ENCODE measurements around the gene MACROH2A1.

Gene MACROH2A1

DNA sequence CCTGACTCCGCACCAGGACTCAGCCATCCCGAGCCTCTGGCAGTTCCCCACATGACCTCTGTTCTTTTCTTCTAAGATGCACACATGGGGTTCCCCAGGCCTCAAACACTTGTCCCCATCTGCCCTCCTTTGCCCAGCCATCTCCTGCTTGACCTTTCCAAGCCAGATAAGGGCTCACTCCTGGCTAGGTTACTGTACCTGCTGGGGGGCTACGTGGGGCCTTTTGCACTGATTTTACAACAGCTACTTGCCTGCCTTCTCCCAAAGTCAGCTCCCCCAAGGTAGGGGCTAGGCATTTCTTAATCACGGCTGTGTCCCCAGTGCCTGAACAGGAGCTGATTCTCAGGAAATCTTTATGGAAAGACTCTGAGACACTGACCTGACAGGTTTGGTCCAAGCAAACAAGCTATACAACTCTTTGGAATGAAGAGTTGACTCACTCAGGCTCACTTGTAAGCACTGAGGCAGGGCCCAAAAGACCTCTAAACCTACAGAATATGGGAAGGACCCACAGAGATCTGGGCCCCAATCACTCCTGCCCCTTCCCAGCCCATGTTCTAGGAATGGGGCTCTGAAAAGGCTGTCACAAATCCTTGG lies 2.5 kb downstream of the MACROH2A1 start:
- no peak for DNase-seq

DNA sequence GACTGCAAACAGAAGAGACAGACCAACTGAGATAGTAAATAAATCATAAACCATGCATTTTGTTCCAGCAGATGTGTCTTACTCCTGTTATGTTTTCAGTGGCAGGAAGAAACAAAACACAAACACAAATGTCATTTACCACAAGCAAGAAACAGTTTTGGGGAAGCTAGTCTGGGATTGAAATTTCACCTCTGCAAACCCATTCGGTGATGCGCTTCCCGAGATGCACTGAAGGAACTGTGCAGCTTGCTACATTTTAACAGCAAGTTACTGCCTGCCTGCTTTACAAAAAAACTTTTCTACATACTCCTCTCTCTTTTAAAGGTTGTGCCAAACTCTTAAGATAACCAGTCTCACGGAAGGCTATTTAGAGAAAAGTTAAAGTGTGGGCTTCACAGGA lies 3.2 kb downstream of the MACROH2A1 start:
- no peak for DNase-seq

GRCh38 chr5:135395451-135395850 lies 3.6 kb downstream of the MACROH2A1 start:
- no peak for DNase-seq

- no peak for DNase-seq
Observed at GRCh38 chr5:135394095-135394494, 4.9 kb downstream of the MACROH2A1 start.

GRCh38 chr5:135393691-135394090 lies 5.3 kb downstream of the MACROH2A1 start:
- no peak for DNase-seq

GRCh38 chr5:135393229-135393628 lies 5.8 kb downstream of the MACROH2A1 start:
- no peak for DNase-seq

- DNase-seq = peak; percentile 47
Observed at GRCh38 chr5:135392256-135392655, 6.8 kb downstream of the MACROH2A1 start.

- no peak for DNase-seq
Observed at GRCh38 chr5:135391869-135392255, 7.2 kb downstream of the MACROH2A1 start.

GRCh38 chr5:135391116-135391868 lies 7.7 kb downstream of the MACROH2A1 start:
- DNase-seq = peak; percentile 75

DNA sequence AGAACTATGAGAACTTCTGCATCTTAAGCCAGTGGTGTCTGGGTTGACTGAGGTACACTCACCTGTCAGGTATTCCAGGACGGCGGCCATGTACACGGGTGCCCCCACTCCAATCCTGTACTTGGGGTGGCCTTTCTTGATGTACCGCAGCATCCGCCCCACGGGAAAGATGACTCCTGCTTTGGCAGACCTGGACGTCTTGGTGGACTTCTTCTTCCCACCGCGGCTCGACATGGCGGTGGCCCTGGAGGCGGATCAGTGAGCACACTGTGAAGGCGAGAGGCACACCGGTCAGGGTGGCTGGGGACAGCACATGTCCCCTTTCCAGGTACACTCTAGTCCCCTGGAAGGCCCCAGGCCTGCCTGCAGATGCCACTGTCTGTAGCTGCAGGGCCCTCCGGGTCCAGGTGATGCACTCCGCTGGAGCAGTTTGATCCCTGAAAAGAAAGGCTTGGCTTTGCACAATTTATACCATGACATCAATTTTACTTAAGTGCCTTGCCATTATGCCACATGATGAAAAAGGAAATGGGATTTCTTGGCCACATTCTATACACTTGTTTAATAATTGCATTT lies 10.1 kb downstream of the MACROH2A1 start:
- no peak for DNase-seq

GRCh38 chr5:135387629-135387960 lies 11.4 kb downstream of the MACROH2A1 start:
- DNase-seq = no peak

DNA sequence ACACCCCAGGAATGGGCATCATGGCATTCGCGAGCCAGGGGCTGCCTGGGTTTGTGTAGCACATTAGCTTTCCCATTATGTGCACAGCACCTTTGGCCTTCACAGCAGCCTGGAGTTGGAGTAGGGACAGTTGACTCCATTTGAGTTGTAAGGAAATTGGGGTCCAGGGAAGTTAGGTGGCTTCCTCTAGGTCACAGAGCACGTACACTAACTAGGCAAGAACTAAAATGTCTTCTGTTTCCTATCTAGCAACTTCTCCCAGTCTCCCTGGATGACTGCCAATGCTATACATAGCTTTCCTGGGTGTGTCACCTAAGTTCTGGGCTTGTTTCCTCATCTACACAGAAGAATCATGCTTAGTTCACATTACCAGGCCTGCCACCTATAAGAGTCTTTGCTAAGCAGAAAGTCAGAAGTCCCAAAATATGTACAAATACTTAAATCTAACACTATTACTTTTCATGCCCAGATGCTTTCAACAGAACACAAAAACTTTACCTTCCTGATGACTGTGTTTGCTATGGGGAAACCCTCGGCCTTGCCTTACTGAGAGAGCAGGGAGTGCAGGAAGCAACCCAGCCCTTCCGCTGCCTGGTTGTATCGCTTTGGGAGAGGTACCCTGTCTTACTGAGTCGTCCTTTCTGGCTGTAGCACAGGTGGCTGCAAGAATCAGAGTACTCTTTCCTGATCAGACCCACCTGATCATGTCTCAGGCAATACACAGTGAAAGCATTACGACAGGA lies 12.0 kb downstream of the MACROH2A1 start:
- peak; percentile 85 for DNase-seq

- peak; percentile 26 for DNase-seq
Observed at GRCh38 chr5:135386096-135386495, 12.9 kb downstream of the MACROH2A1 start.

DNA sequence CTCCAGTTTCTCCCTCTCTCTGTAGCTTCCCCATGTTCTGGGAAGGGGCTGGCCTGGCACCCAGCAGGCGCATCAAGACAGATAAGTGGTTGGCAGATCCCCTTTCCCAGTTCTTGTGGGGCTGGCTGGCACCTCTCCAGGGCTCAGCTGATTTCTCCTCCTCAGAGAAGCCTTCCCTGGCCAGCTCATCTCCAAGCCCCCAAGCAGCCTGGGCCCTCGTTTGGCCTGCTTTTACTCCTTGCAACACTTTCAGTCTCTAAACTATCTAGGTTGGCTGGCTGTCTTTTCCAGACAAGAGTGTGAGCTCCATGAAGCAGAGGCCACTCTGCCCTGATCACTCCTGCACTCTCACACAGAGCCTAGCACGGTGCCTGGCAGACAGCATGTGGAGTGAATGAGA lies 13.5 kb downstream of the MACROH2A1 start:
- DNase-seq = no peak

GRCh38 chr5:135384898-135385297 lies 14.1 kb downstream of the MACROH2A1 start:
- DNase-seq = no peak

GRCh38 chr5:135383803-135384495 lies 15.1 kb downstream of the MACROH2A1 start:
- DNase-seq = no peak

DNA sequence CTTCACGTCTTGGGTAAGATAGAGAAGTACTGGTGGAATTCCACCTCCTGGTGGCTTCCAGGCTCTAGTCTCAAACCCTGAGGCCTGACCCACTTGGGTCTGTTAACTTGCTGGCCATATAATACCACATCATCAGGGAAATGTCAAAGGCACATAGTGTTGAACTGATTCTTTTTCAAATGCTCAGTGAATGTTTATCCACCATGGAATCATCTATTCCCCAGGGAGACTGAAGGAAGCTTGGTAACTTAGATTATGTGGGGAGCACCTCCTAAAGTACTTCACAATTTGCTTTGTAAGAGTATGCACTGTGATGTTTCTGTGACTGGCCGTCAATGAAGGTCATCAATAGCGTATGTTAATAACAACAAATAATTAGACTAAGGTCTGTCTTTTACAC lies 16.1 kb downstream of the MACROH2A1 start:
- DNase-seq = no peak

- DNase-seq = no peak
Observed at GRCh38 chr5:135382106-135382790, 16.8 kb downstream of the MACROH2A1 start.

- peak; percentile 27 for DNase-seq
Observed at GRCh38 chr5:135379046-135379654, 19.9 kb downstream of the MACROH2A1 start.

DNA sequence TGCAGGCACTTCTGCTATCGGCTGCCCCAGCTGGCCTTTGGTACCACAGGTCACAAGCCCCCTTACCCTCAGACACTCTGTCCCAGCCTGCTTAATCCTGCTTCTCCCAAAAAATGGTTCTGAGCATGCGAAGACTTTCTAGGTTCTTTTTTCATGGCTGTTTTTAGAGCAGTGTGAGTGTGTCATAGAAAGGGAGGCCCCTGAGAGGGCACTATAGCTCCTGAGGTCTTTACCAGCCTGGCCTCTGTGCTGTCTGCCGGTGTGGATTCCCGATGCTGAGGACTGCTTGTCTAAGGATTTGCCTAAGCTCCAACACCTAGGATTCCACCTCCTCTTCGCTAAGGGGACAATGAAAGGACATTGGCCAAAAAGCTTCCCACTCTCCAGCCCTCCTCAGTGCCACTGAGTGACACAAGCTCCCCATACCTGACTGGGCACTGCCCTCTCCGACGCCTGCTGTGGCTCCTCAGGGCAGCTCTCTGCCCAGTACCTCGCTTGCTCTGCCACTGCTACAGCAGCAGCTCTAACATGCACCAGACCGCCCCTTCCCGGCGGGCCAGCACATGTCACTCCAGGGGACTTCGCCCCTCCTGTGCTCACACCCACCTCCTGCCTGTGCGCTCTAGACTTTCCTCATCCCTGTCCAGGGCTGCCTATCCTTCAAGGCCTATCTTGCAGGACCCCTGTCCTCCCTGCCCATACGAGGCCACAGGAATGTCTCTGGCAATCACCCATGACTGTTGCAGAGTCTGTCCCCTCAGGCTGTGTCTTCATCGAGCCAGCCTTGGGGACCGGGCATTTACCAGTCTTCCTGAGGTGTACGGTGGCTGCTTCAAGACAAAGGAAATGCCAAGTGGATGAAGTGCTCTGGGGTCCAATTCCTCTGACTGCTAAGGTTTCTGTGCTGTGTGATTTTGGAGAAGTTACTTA lies 21.0 kb downstream of the MACROH2A1 start:
- DNase-seq = no peak
